Measurements from ENCODE around the gene SLC9B1.
A peak's percentile ranks its signal among the peaks of the same experiment; 100 is the strongest.
"Not testable (repeated sequence)": the region's sequence is repeated elsewhere in the genome, so short reads cannot be mapped to it uniquely, and the experiment has no call there.

SLC9B1 gene

DNA sequence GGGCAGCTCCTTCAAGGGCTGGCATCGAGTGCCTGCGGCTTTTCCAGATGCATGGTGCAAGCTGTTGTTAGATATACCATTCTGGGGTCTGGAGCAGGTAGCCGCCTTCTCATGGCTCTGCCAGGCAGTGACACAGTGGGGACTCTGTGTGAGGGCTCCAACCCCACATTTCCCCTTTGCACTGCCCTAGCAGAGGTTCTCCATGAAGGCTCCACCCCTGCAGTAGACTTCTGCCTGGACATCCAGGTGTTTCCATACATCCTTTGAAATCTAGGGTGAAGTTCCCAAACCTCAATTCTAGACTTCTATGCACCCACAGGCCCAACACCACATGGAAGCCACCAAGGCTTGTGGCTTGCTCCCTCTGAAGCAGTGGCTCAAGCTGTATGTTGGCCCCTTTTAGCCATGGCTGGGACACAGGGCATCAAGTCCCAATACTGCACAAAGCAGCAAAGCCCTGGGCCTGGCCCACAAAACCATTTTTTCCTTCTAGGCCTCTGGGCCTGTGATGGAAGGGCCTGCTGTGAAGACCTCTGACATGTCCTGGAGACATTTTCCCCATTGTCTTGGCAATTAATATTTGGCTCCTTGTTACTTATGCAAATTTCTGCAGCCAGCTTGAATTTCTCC, 141.9 kb downstream of the SLC9B1 start:
- peak; percentile 75 for TF ChIP-seq SETDB1 (IDR thresholded peaks at IDR 0.05; ENCODE audit: insufficient read length, low read length)
- peak; percentile 90 for TF ChIP-seq ZNF585B (tag by site-specific recombination; IDR thresholded peaks at IDR 0.05)
- H3K4me3 ChIP-seq (ENCODE audit: low read depth, low read length); CTCF ChIA-PET; H3K4me1 ChIP-seq (ENCODE audit: control insufficient read depth, insufficient read depth, low read length); H3K27ac ChIP-seq (ENCODE audit: extremely low read depth, low read depth, low read length); POLR2A ChIA-PET; H3K9me3 ChIP-seq (ENCODE audit: control insufficient read depth, insufficient read depth, low read depth, low read length): not testable (repeated sequence)
- peaks cover 0 to 47% of the 10 kb centered on the region in 2 experiments; a peak in 2 of 3 replicates for H3K36me3 ChIP-seq (ENCODE audit: control insufficient read depth in 2 of 2, insufficient read depth in 1 of 2, low read length in 2 of 2)

GRCh38 chr4:102871772-102872171, 147.7 kb downstream of the SLC9B1 start:
- Histone ChIP-seq H3K36me3 (ENCODE audit: control insufficient read depth in 2 of 2, insufficient read depth in 1 of 2, low read length in 2 of 2) (peaks cover 0 to 35% of the 10 kb centered on the region in 2 experiments; a peak in 2 of 3 replicates), H3K9me3 (ENCODE audit: control insufficient read depth, insufficient read depth, low read depth, low read length) (no peaks in the 10 kb centered on the region), H3K4me3 (ENCODE audit: low read depth, low read length) (no peak overlapping the region), H3K4me1 (ENCODE audit: control insufficient read depth, insufficient read depth, low read length) (no peaks in the 10 kb centered on the region), H3K27ac (ENCODE audit: extremely low read depth, low read depth, low read length) (no peak overlapping the region)
- TF ChIP-seq, protein P1, sequence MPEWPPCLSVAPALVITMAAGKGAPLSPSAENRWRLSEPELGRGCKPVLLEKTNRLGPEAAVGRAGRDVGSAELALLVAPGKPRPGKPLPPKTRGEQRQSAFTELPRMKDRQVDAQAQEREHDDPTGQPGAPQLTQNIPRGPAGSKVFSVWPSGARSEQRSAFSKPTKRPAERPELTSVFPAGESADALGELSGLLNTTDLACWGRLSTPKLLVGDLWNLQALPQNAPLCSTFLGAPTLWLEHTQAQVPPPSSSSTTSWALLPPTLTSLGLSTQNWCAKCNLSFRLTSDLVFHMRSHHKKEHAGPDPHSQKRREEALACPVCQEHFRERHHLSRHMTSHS (tag by site-specific recombination; IDR thresholded peaks at IDR 0.05): no peak
- TF ChIP-seq, protein P2, sequence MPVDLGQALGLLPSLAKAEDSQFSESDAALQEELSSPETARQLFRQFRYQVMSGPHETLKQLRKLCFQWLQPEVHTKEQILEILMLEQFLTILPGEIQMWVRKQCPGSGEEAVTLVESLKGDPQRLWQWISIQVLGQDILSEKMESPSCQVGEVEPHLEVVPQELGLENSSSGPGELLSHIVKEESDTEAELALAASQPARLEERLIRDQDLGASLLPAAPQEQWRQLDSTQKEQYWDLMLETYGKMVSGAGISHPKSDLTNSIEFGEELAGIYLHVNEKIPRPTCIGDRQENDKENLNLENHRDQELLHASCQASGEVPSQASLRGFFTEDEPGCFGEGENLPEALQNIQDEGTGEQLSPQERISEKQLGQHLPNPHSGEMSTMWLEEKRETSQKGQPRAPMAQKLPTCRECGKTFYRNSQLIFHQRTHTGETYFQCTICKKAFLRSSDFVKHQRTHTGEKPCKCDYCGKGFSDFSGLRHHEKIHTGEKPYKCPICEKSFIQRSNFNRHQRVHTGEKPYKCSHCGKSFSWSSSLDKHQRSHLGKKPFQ (tag by site-specific recombination; IDR thresholded peaks at IDR 0.05): peak; percentile 43; the same call in 1 of the 2 replicates
- ChIA-PET POLR2A (no interaction called here), CTCF (no interaction called here)

DNA sequence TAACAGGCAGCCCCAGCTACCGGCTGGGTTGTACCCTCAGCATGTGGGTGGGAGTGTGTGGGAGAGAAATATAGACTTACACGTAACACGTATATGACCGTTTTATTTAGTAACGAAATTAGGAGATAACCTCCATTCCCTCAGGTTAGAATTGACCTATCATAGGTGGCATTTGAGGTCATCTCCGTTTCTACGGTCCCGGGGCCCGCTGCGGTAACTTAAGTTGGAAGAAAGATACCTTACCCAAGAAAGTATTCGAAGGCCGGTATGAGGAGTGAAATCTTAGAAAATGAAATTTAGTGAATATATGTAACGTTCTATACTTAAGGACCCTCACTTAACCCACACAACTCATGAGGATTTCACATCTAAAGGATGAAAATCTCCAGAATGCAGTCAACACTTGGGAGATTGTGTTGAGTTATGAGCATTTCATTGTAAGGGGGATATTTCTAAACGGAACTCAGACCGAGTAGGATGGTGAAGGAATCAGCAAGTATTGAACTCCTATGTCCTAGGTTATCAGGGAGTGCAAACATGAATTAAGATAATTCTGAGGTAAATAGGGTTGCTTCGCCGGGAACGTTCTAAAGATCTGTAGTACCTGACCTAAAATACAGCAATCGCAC, 149.8 kb downstream of the SLC9B1 start:
- ChIA-PET CTCF (no interaction called here), POLR2A (interaction anchor here (0.6 to 2.4 kb wide), 6 partner anchors 13 to 249 kb away, joined by 3 to 61 read pairs (median 6); partner anchors contain the start of genes MANBA and UBE2D3)
- TF ChIP-seq ZNF677 (tag by site-specific recombination; IDR thresholded peaks at IDR 0.05) (no peak), ZNF138 (tag by site-specific recombination; IDR thresholded peaks at IDR 0.05; ENCODE audit: borderline replicate concordance) (no peak), FEZF1 (tag by site-specific recombination; IDR thresholded peaks at IDR 0.05) (no peak), ZNF530 (tag by site-specific recombination; IDR thresholded peaks at IDR 0.05; ENCODE audit: low read depth) (no peak), ZNF280C (tag by site-specific recombination; IDR thresholded peaks at IDR 0.05) (no peak), YY2 (tag by site-specific recombination; IDR thresholded peaks at IDR 0.05) (no peak), PRDM1 (tag by site-specific recombination; IDR thresholded peaks at IDR 0.05) (peak; percentile 52), ZNF366 (tag by site-specific recombination; conservative IDR thresholded peaks at IDR 0.05) (no peak), ZNF24 (tag by site-specific recombination; IDR thresholded peaks at IDR 0.05) (no peak), EGR2 (tag by site-specific recombination; IDR thresholded peaks at IDR 0.05; ENCODE audit: low read depth) (peak; percentile 47; the same call in 1 of the 2 replicates), ZNF623 (tag by site-specific recombination; IDR thresholded peaks at IDR 0.05) (no peak), ZNF335 (tag by site-specific recombination; conservative IDR thresholded peaks at IDR 0.05) (peak; percentile 11; the same call in 1 of the 2 replicates), MZF1 (tag by site-specific recombination; IDR thresholded peaks at IDR 0.05; ENCODE audit: borderline replicate concordance) (no peak), MYNN (tag by site-specific recombination; IDR thresholded peaks at IDR 0.05; ENCODE audit: borderline replicate concordance) (no peak), ZNF426 (tag by site-specific recombination; IDR thresholded peaks at IDR 0.05) (no peak), ZNF223 (tag by site-specific recombination; IDR thresholded peaks at IDR 0.05) (no peak), KLF9 (tag by site-specific recombination; IDR thresholded peaks at IDR 0.05; ENCODE audit: low read depth) (no peak), ZBTB1 (tag by site-specific recombination; IDR thresholded peaks at IDR 0.05) (no peak), ZNF785 (tag by site-specific recombination; IDR thresholded peaks at IDR 0.05) (no peak), ZNF146 (tag by site-specific recombination; IDR thresholded peaks at IDR 0.05) (no peak), ZNF548 (tag by site-specific recombination; IDR thresholded peaks at IDR 0.05) (no peak)
- TF ChIP-seq, protein P3, sequence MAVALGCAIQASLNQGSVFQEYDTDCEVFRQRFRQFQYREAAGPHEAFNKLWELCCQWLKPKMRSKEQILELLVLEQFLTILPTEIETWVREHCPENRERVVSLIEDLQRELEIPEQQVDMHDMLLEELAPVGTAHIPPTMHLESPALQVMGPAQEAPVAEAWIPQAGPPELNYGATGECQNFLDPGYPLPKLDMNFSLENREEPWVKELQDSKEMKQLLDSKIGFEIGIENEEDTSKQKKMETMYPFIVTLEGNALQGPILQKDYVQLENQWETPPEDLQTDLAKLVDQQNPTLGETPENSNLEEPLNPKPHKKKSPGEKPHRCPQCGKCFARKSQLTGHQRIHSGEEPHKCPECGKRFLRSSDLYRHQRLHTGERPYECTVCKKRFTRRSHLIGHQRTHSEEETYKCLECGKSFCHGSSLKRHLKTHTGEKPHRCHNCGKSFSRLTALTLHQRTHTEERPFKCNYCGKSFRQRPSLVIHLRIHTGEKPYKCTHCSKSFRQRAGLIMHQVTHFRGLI (tag by site-specific recombination; IDR thresholded peaks at IDR 0.05): no peak
- Histone ChIP-seq H3K4me3 (ENCODE audit: low read depth, low read length) (peak overlapping the region; percentile 79), H3K9me3 (ENCODE audit: control insufficient read depth, insufficient read depth, low read depth, low read length) (no peaks in the 10 kb centered on the region), H3K4me1 (ENCODE audit: control insufficient read depth, insufficient read depth, low read length) (no peaks in the 10 kb centered on the region), H3K36me3 (ENCODE audit: control insufficient read depth in 2 of 2, insufficient read depth in 1 of 2, low read length in 2 of 2) (peaks cover 0 to 15% of the 10 kb centered on the region in 2 experiments; a peak in 2 of 3 replicates), H3K27ac (ENCODE audit: extremely low read depth, low read depth, low read length) (peak overlapping the region; percentile 84)

All from HEK293 (cell line).